CD4-positive, alpha-beta T cell (primary cell): ENCODE results near the gene MYLK4. TPM values are rescaled to one million over a fixed set of nuclear protein-coding genes. Genes with fewer than 3 reads are reported as not detected.
A peak's percentile ranks its signal among the peaks of the same experiment; 100 is the strongest.

Source experiments
- ATAC-seq: fragments of 200-7000 bp; cut with Tn5 transposase; one replicate; pipeline ENCODE4 v1.10.0; 2022; ENCODE audit warnings: mild to moderate bottlenecking; ENCODE audit not compliant: poor library complexity
- CTCF ChIA-PET: fragments of 350-600 bp; sonication (Branson Sonifier 250); formaldehyde crosslinking; loops from one replicate; lab custom pipeline; 2021; ENCODE audit warnings: antibody characterized with exemption, inconsistent platforms; lab: Charles Lee
- POLR2A ChIA-PET: fragments of 350-600 bp; sonication (Branson Sonifier 250); formaldehyde crosslinking; loops from one replicate; lab custom pipeline; 2021; ENCODE audit warnings: antibody characterized with exemption, inconsistent platforms; lab: Charles Lee
- DNase-seq, 14 experiments: peaks; one replicate each; pipeline ENCODE4 v3.0.0-alpha.2; 2013 to 2020; ENCODE audit warnings: mixed read lengths in 2 of 14
- H3K27ac ChIP-seq, 2 donors: one replicate each; pipeline versions ENCODE4 v1.5.1 to v1.7.0; 2013; ENCODE audit warnings: low read length in 2 of 2, low read depth in 1 of 2, mild to moderate bottlenecking in 1 of 2
- H3K27me3 ChIP-seq, 2 experiments: 1 replicate in 1 of 2; 2 replicates in 1 of 2; pipeline versions ENCODE4 v1.6.1 to v1.7.0; 2013; ENCODE audit warnings: low read length in 2 of 2, control low read depth in 1 of 2, mild to moderate bottlenecking in 1 of 2, moderate library complexity in 1 of 2; ENCODE audit not compliant: insufficient read depth in 2 of 2, control insufficient read depth in 1 of 2
- H3K36me3 ChIP-seq: one replicate; pipeline ENCODE4 v1.6.1; 2013; ENCODE audit warnings: low read length, control low read depth; ENCODE audit not compliant: insufficient read depth
- H3K4me1 ChIP-seq: one replicate; pipeline ENCODE4 v1.6.1; 2013; ENCODE audit warnings: low read length, control low read depth; ENCODE audit not compliant: insufficient read depth
- H3K4me3 ChIP-seq: one replicate; pipeline ENCODE4 v1.5.1; 2013; ENCODE audit warnings: mild to moderate bottlenecking, low read length, moderate library complexity
- H3K9me3 ChIP-seq, 2 experiments: 1 replicate in 1 of 2; 2 replicates in 1 of 2; pipeline versions ENCODE4 v1.6.1 to v1.7.0; 2013; ENCODE audit warnings: low read length in 2 of 2, mild to moderate bottlenecking in 2 of 2, control low read depth in 1 of 2, moderate library complexity in 1 of 2; ENCODE audit not compliant: control insufficient read depth in 1 of 2, insufficient read depth in 1 of 2
- H3K27ac Mint-ChIP-seq: one replicate; pipeline ENCODE4 v1.8.0; 2020; ENCODE audit warnings: mixed read lengths
- H3K27me3 Mint-ChIP-seq: one replicate; pipeline ENCODE4 v1.8.0; 2021; ENCODE audit warnings: mixed read lengths
- H3K36me3 Mint-ChIP-seq: one replicate; pipeline ENCODE4 v1.8.0; 2021; ENCODE audit warnings: low read depth, mixed read lengths
- H3K4me1 Mint-ChIP-seq: one replicate; pipeline ENCODE4 v1.8.0; 2021; ENCODE audit warnings: low read depth, mixed read lengths
- H3K4me3 Mint-ChIP-seq: one replicate; pipeline ENCODE4 v1.8.0; 2020; ENCODE audit warnings: mild to moderate bottlenecking, mixed read lengths
- H3K9me3 Mint-ChIP-seq: one replicate; pipeline ENCODE4 v1.8.0; 2020; ENCODE audit warnings: mixed read lengths
- intact Hi-C, 2 experiments: fragments of 100-400 bp; cut with DNase I in 1 of 2; cut with micrococcal nuclease in 1 of 2; formaldehyde crosslinking; loops; one replicate each; pipeline versions ENCODE4 v1.15.1 to v1.9.0; 2023 to 2025; cut with DNase I, micrococcal nuclease
- total RNA-seq, 174 experiments: library from RNA in 2 of 174; stranded (reverse) in 2 of 174; gene quantifications; one replicate each; pipeline ENCODE4 v1.2.3 and lab custom pipeline; 2021 to 2026
- TF ChIP-seq, protein P1 (sequence below): fragments of 200-600 bp; IDR thresholded peaks from one replicate; pipeline ENCODE4 v1.8.0; 2022; ENCODE audit warnings: antibody characterized with exemption, mild to moderate bottlenecking

The MYLK4 gene
- total RNA-seq, 2 experiments from 2014 or later, result 1.6 to 2.0 TPM

GRCh38 chr6:2733736-2734480, 16.8 kb downstream of the MYLK4 start:
- Mint-ChIP-seq H3K4me1 (no peaks in the 10 kb centered on the region), H3K9me3 (no peaks in the 10 kb centered on the region), H3K27ac (no peak overlapping the region), H3K27me3 (peaks cover 8% of the 10 kb centered on the region), H3K4me3 (no peak overlapping the region), H3K36me3 (no peaks in the 10 kb centered on the region)
- ChIA-PET CTCF (no interaction called here), POLR2A (no interaction called here)
- Histone ChIP-seq H3K9me3 (no peaks in the 10 kb centered on the region), H3K27ac (no peak overlapping the region), H3K4me3 (no peak overlapping the region), H3K36me3 (no peaks in the 10 kb centered on the region), H3K4me1 (no peaks in the 10 kb centered on the region), H3K27me3 (no peaks in the 10 kb centered on the region)
- TF ChIP-seq, protein P1, sequence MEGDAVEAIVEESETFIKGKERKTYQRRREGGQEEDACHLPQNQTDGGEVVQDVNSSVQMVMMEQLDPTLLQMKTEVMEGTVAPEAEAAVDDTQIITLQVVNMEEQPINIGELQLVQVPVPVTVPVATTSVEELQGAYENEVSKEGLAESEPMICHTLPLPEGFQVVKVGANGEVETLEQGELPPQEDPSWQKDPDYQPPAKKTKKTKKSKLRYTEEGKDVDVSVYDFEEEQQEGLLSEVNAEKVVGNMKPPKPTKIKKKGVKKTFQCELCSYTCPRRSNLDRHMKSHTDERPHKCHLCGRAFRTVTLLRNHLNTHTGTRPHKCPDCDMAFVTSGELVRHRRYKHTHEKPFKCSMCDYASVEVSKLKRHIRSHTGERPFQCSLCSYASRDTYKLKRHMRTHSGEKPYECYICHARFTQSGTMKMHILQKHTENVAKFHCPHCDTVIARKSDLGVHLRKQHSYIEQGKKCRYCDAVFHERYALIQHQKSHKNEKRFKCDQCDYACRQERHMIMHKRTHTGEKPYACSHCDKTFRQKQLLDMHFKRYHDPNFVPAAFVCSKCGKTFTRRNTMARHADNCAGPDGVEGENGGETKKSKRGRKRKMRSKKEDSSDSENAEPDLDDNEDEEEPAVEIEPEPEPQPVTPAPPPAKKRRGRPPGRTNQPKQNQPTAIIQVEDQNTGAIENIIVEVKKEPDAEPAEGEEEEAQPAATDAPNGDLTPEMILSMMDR, result no peak
- ATAC-seq (no peak), DNase-seq (no peak)
- intact Hi-C loops, result no loop called here

DNA sequence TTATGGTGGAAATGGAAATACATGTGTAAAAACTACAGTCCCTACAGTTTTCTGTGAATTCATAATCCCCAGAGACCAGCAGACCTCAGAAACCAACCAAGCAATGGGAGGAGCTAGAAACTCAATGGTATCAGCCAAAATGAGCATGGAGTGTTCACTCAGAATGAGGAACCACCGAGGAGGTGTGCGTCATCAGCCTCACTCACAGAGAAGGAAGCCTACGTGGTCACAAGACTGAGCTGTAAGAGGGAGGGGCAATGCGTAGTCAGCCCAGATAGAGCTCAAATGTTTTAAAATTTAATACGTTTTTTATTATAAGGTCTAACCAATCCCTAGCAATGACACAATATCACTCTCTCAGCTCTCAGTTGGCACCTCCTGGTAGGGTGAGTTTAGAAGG, 17.4 kb downstream of the MYLK4 start:
- intact Hi-C loops, result no loop called here
- no peaks in the 10 kb centered on the region for H3K27me3 ChIP-seq
- Mint-ChIP-seq H3K4me1 (no peaks in the 10 kb centered on the region), H3K36me3 (no peaks in the 10 kb centered on the region), H3K4me3 (no peak overlapping the region), H3K9me3 (no peaks in the 10 kb centered on the region), H3K27ac (no peak overlapping the region), H3K27me3 (peaks cover 7% of the 10 kb centered on the region)
- DNase-seq (peak in 6 of 14 experiments; percentile 2 to 80 (median 40)), ATAC-seq (peak; percentile 91)
- ChIA-PET POLR2A (no interaction called here), CTCF (no interaction called here)
- H3K36me3 ChIP-seq, result no peaks in the 10 kb centered on the region
- TF ChIP-seq, protein P1, result no peak
- no peak overlapping the region for H3K4me3 ChIP-seq
- H3K4me1 ChIP-seq, result no peaks in the 10 kb centered on the region
- no peak overlapping the region for H3K27ac ChIP-seq
- no peaks in the 10 kb centered on the region for H3K9me3 ChIP-seq

DNA sequence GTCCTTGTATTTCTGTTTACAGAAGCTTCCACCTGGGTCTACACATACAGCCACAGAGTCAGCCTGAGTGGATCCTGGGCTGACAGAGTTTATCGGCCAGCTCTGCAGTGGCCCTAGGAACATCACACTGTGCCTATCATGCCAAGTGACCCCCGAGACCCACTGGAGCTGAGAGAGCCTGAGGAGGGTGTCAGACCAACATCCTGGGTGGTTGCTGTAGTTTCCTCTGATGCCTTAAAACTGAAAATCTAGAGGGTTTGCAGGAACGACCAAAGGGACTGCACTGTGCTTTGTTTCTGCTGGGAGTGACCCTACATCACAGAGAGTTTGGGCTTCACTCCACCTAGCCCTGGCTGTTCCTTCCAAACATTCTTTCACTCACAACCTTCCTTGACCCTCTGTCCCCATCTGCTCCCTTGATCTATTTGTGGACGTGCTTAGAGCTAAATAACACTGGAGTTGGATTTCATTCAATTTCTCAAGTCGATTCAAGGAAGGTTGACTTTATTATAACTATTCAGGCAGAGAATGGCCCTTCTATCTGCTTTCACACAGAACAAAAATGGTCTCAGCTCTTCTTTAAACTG, 18.1 kb downstream of the MYLK4 start:
- Mint-ChIP-seq H3K4me1 (no peaks in the 10 kb centered on the region), H3K27me3 (peaks cover 5% of the 10 kb centered on the region), H3K27ac (no peak overlapping the region), H3K4me3 (no peak overlapping the region), H3K36me3 (no peaks in the 10 kb centered on the region), H3K9me3 (no peaks in the 10 kb centered on the region)
- H3K4me1 ChIP-seq, result no peaks in the 10 kb centered on the region
- TF ChIP-seq, protein P1, result no peak
- no peak overlapping the region for H3K4me3 ChIP-seq
- intact Hi-C loops, result no loop called here
- CTCF ChIA-PET, result no interaction called here
- H3K36me3 ChIP-seq, result no peaks in the 10 kb centered on the region
- DNase-seq, result no peak
- no peaks in the 10 kb centered on the region for H3K9me3 ChIP-seq
- POLR2A ChIA-PET, result no interaction called here
- no peaks in the 10 kb centered on the region for H3K27me3 ChIP-seq
- no peak for ATAC-seq
- H3K27ac ChIP-seq, result no peak overlapping the region
